ENCODE measurements around the gene IARS1.
A peak's percentile ranks its signal among the peaks of the same experiment; 100 is the strongest.

The IARS1 gene

GRCh38 chr9:92295240-92295790 lies 1.8 kb upstream of the IARS1 start:
- DNase-seq, result no peak

- DNase-seq, result peak; percentile 23
These were observed 790 bp upstream of the IARS1 start for GRCh38 chr9:92294297-92294676.

- no peak for DNase-seq
These were observed 482 bp downstream of the IARS1 start for GRCh38 chr9:92293075-92293354.

- DNase-seq, result no peak
These were observed 991 bp downstream of the IARS1 start for GRCh38 chr9:92292338-92293074.

- DNase-seq, result no peak
These were observed 1.9 kb downstream of the IARS1 start for GRCh38 chr9:92291577-92291976.

- DNase-seq, result no peak
These were observed 2.6 kb downstream of the IARS1 start for GRCh38 chr9:92290785-92291429.

- no peak for DNase-seq
These were observed 3.6 kb downstream of the IARS1 start for GRCh38 chr9:92289708-92290390.

- no peak for DNase-seq
These were observed 14.2 kb downstream of the IARS1 start for GRCh38 chr9:92279302-92279701.

- DNase-seq, result no peak
These were observed 15.4 kb downstream of the IARS1 start for GRCh38 chr9:92278110-92278509.

- DNase-seq, result no peak
These were observed 17.0 kb downstream of the IARS1 start for GRCh38 chr9:92276331-92277032.

- no peak for DNase-seq
These were observed 18.0 kb downstream of the IARS1 start for GRCh38 chr9:92275541-92275940.

GRCh38 chr9:92270511-92270910 lies 23.0 kb downstream of the IARS1 start:
- no peak for DNase-seq

- DNase-seq, result no peak
These were observed 27.0 kb downstream of the IARS1 start for GRCh38 chr9:92266486-92266885.

GRCh38 chr9:92265154-92265553 lies 28.3 kb downstream of the IARS1 start:
- no peak for DNase-seq

GRCh38 chr9:92263131-92263530 lies 30.4 kb downstream of the IARS1 start:
- DNase-seq, result no peak

GRCh38 chr9:92257327-92257726 lies 36.2 kb downstream of the IARS1 start:
- no peak for DNase-seq

- no peak for DNase-seq
These were observed 38.8 kb downstream of the IARS1 start for GRCh38 chr9:92254381-92255337.

GRCh38 chr9:92253656-92254055 lies 39.8 kb downstream of the IARS1 start:
- DNase-seq, result no peak

GRCh38 chr9:92247981-92248380 lies 45.5 kb downstream of the IARS1 start:
- DNase-seq, result no peak

GRCh38 chr9:92247296-92247695 lies 46.2 kb downstream of the IARS1 start:
- no peak for DNase-seq

- DNase-seq, result no peak
These were observed 48.3 kb downstream of the IARS1 start for GRCh38 chr9:92245005-92245797.

All from femur (tissue), 1 donor.